Upper lobe of left lung (tissue), 4 donors: Measurements from ENCODE around the gene LILRA2.
"Not testable (repeated sequence)": the region's sequence is repeated elsewhere in the genome, so short reads cannot be mapped to it uniquely, and the experiment has no call there.

ENCODE experiments used
- CTCF ChIP-seq, 6 experiments: fragments of 450-650 bp in 4 of 6; fragments of 200-600 bp in 2 of 6; sonication (generic) in 2 of 6; IDR thresholded peaks; one replicate each; pipeline ENCODE4 v1.5.1; 2016 to 2019; ENCODE audit warnings: antibody characterized with exemption in 6 of 6
- EP300 ChIP-seq, 4 donors: sonication (generic); formaldehyde crosslinking; IDR thresholded peaks; one replicate each; pipeline ENCODE4 v1.5.1; 2017; ENCODE audit warnings: antibody characterized with exemption in 4 of 4, control low read depth in 2 of 4

GRCh38 chr19:54627912-54628311, 54.3 kb downstream of the LILRA2 start:
- not testable (repeated sequence) for TF ChIP-seq CTCF, EP300 (IDR thresholded peaks at IDR 0.05)
